PFSK-1 (cell line): ENCODE data around the gene NOLC1.

Source experiments
- FOXP2 ChIP-seq: optimal IDR thresholded peaks from 2 replicates; pipeline ENCODE3; 2011; ENCODE audit warnings: borderline replicate concordance, control low read depth, inconsistent platforms; ENCODE audit not compliant: insufficient read depth; ENCODE audit errors: extremely low read length, extremely low read depth
- POLR2AphosphoS5 ChIP-seq: IDR thresholded peaks from 2 replicates; pipeline ENCODE4 v1.6.1; 2012; ENCODE audit warnings: low read depth, mild to moderate bottlenecking, control low read depth, low read length, moderate library complexity
- REST ChIP-seq, 2 experiments: IDR thresholded peaks; 2 replicates each; pipeline versions ENCODE4 v1.6.1 to v1.8.0; 2011 to 2012; ENCODE audit warnings: low read depth in 2 of 2, low read length in 2 of 2, control low read depth in 1 of 2, inconsistent platforms in 1 of 2, mild to moderate bottlenecking in 1 of 2, moderate library complexity in 1 of 2; ENCODE audit not compliant: insufficient read depth in 1 of 2
- SIN3A ChIP-seq: IDR thresholded peaks from 2 replicates; pipeline ENCODE4 v1.6.1; 2012; ENCODE audit warnings: mild to moderate bottlenecking, low read length, moderate library complexity, borderline replicate concordance; ENCODE audit not compliant: insufficient read depth
- TAF1 ChIP-seq: IDR thresholded peaks from 2 replicates; pipeline ENCODE4 v1.6.1; 2012; ENCODE audit warnings: low read length, control low read depth, borderline replicate concordance; ENCODE audit not compliant: insufficient read depth

NOLC1 gene

GRCh38 chr10:102120142-102120990 lies 31.8 kb upstream of the NOLC1 start, which contains the start of gene LDB1:
Gene LDB1, minus strand, starts transcription at chr10:102120368. Its CDS starts 258 bp downstream, at chr10:102120110.
- TF ChIP-seq FOXP2: peak; percentile 86
- TF ChIP-seq POLR2AphosphoS5: peak; percentile 40
- no peak for TF ChIP-seq SIN3A

GRCh38 chr10:102120991-102121738 lies 31.0 kb upstream of the NOLC1 start:
- TF ChIP-seq POLR2AphosphoS5 (peak; percentile 23; the same call in 1 of the 2 replicates), TAF1 (no peak)

- TF ChIP-seq FOXP2 (no peak), SIN3A (no peak), POLR2AphosphoS5 (no peak), REST (IDR thresholded peaks at IDR 0.05; ENCODE audit: insufficient read depth in 1 of 2, low read depth in 2 of 2, low read length in 2 of 2) (no peak), TAF1 (no peak)
These were observed 30.3 kb upstream of the NOLC1 start for GRCh38 chr10:102121739-102122372.

GRCh38 chr10:102122450-102122849 lies 29.7 kb upstream of the NOLC1 start:
- TF ChIP-seq REST (IDR thresholded peaks at IDR 0.05; ENCODE audit: insufficient read depth in 1 of 2, low read depth in 2 of 2, low read length in 2 of 2) (no peak), POLR2AphosphoS5 (no peak), SIN3A (no peak), FOXP2 (no peak), TAF1 (no peak)

- TF ChIP-seq POLR2AphosphoS5 (no peak), REST (IDR thresholded peaks at IDR 0.05; ENCODE audit: insufficient read depth in 1 of 2, low read depth in 2 of 2, low read length in 2 of 2) (no peak), SIN3A (no peak), FOXP2 (no peak), TAF1 (no peak)
These were observed 29.0 kb upstream of the NOLC1 start for GRCh38 chr10:102123223-102123622.
